Measurements from ENCODE around the gene SCUBE3. TPM values are rescaled to one million over a fixed set of nuclear protein-coding genes. Genes with fewer than 3 reads are reported as not detected.

Gene SCUBE3
- total RNA-seq, 6 donors from 2014 or later, result under 0.01 to 1.2 (median 0.48) TPM

GRCh38 chr6:35216412-35216732 is 2.6 kb downstream of the SCUBE3 start:
- Histone ChIP-seq H3K27me3 (peaks cover 0 to 29% (median 11%) of the 10 kb centered on the region in 4 donors), H3K27ac (no peak overlapping the region), H3K4me3 (no peak overlapping the region), H3K4me1 (peaks cover 16 to 31% (median 20%) of the 10 kb centered on the region in 4 donors), H3K36me3 (no peaks in the 10 kb centered on the region), H3K9me3 (no peaks in the 10 kb centered on the region)
- DNase-seq (no peak), ATAC-seq (ENCODE audit: low FRiP score in 2 of 2) (no peak)
- no peak for TF ChIP-seq EP300 (IDR thresholded peaks at IDR 0.05)
- 83 to 100% methylated on average over 1 of the region's 1 CpG for WGBS, 2 donors

DNA sequence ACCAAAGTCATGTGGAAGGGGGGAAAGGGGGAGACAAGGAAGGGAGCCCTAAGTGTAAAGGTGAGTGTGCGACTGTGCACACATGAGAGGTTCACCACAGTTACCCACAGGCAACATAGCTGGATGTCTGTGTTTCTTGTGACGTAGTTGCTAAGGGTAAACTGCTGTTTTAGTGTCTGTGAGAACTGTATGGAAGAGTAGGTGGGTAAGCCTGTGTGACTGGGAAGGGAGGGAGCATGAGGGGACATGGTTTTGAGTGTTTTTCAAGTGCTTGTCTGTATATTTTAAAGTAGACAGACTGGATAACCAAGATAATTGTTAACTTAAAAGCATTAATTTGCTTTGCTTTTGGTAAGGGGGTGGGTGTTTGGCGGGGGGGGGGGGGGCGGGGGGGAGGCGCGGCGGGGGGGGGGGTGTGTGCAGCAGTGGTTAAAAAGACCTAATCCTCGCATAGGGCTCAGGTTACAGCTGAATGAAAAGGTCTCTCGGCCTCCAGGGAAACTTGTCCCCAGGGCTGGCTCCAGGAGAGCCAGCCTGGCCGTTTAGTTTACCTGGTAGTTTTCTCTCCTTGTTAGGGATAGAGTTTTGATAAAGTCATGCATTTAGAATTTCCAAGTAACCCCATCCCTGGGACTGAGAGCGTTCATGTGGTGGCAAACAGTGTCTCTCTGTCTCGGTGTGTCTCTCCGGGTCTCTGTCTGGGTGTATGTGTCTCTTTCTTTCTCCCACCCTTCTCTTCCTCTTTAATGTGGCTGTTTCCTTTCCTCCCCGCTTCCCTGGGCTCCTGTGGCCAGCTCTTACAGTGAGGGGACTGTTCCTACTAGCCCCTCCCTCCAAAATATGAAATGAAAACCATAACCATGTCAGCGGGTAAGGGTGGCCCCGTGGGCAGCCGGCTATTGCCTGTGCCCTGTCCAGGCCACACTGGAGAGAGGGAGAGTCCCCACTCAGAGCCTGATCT is 3.4 kb downstream of the SCUBE3 start:
- H3K36me3 ChIP-seq, result no peaks in the 10 kb centered on the region
- no peak for DNase-seq
- no peak overlapping the region for H3K27ac ChIP-seq
- no peaks in the 10 kb centered on the region for H3K9me3 ChIP-seq
- peaks cover 0 to 29% (median 11%) of the 10 kb centered on the region in 4 donors for H3K27me3 ChIP-seq
- no peak for ATAC-seq (ENCODE audit: low FRiP score in 2 of 2)
- H3K4me1 ChIP-seq, result peaks cover 16 to 31% (median 20%) of the 10 kb centered on the region in 4 donors
- 47 to 53% methylated on average over 9 to 12 of the region's 17 CpGs for WGBS, 2 donors
- TF ChIP-seq POLR2A (IDR thresholded peaks at IDR 0.05) (no peak), POLR2AphosphoS5 (IDR thresholded peaks at IDR 0.05) (no peak), EP300 (IDR thresholded peaks at IDR 0.05) (no peak)
- TF ChIP-seq, protein P1, sequence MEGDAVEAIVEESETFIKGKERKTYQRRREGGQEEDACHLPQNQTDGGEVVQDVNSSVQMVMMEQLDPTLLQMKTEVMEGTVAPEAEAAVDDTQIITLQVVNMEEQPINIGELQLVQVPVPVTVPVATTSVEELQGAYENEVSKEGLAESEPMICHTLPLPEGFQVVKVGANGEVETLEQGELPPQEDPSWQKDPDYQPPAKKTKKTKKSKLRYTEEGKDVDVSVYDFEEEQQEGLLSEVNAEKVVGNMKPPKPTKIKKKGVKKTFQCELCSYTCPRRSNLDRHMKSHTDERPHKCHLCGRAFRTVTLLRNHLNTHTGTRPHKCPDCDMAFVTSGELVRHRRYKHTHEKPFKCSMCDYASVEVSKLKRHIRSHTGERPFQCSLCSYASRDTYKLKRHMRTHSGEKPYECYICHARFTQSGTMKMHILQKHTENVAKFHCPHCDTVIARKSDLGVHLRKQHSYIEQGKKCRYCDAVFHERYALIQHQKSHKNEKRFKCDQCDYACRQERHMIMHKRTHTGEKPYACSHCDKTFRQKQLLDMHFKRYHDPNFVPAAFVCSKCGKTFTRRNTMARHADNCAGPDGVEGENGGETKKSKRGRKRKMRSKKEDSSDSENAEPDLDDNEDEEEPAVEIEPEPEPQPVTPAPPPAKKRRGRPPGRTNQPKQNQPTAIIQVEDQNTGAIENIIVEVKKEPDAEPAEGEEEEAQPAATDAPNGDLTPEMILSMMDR (IDR thresholded peaks at IDR 0.05), result no peak
- no peak overlapping the region for H3K4me3 ChIP-seq

DNA sequence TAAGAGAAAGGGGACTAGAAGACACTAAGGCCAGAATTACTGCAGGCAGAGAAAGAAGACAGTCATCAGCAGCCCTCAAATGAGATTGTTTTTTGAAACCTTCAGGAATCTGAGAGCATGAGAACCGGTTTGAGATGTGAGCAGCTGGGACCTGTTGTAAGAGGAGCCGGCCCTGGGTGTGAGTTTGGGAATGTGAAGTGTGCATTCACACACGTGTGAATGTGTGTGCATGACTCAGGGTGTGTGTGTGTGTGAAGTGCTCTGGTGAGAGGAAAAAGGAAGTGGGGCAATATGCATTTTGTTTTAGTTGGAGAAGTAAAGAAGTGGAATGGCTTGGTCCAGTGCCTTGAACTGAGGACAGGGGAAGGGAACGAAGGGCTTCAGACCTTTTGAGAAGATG is 4.3 kb downstream of the SCUBE3 start:
- no peaks in the 10 kb centered on the region for H3K9me3 ChIP-seq
- H3K4me1 ChIP-seq, result peaks cover 16 to 30% (median 20%) of the 10 kb centered on the region in 4 donors
- H3K27me3 ChIP-seq, result peaks cover 0 to 29% (median 10%) of the 10 kb centered on the region in 4 donors
- ATAC-seq (ENCODE audit: low FRiP score in 2 of 2), result no peak
- H3K4me3 ChIP-seq, result no peak overlapping the region
- 32 to 44% methylated on average over 4 of the region's 4 CpGs for WGBS, 2 donors
- no peaks in the 10 kb centered on the region for H3K36me3 ChIP-seq
- H3K27ac ChIP-seq, result no peak overlapping the region
- DNase-seq, result no peak
- TF ChIP-seq EP300 (IDR thresholded peaks at IDR 0.05), result no peak
- TF ChIP-seq, protein P1 (IDR thresholded peaks at IDR 0.05), result no peak
- no peak for TF ChIP-seq POLR2A (IDR thresholded peaks at IDR 0.05)
- no peak for TF ChIP-seq POLR2AphosphoS5 (IDR thresholded peaks at IDR 0.05)

GRCh38 chr6:35218456-35218855 is 4.7 kb downstream of the SCUBE3 start:
- Histone ChIP-seq H3K4me3 (no peak overlapping the region), H3K36me3 (no peaks in the 10 kb centered on the region), H3K27me3 (peaks cover 0 to 26% (median 9%) of the 10 kb centered on the region in 4 donors), H3K27ac (no peak overlapping the region), H3K9me3 (no peaks in the 10 kb centered on the region), H3K4me1 (peaks cover 13 to 25% (median 17%) of the 10 kb centered on the region in 4 donors)
- DNase-seq (no peak), ATAC-seq (ENCODE audit: low FRiP score in 2 of 2) (no peak)
- TF ChIP-seq, protein P1 (IDR thresholded peaks at IDR 0.05), result no peak
- TF ChIP-seq EP300 (IDR thresholded peaks at IDR 0.05), result no peak
- no peak for TF ChIP-seq POLR2AphosphoS5 (IDR thresholded peaks at IDR 0.05)
- no peak for TF ChIP-seq POLR2A (IDR thresholded peaks at IDR 0.05)
- 88 to 89% methylated on average over 4 of the region's 4 CpGs for WGBS, 2 donors

GRCh38 chr6:35219683-35220326 is 6.0 kb downstream of the SCUBE3 start:
- TF ChIP-seq POLR2A (IDR thresholded peaks at IDR 0.05), result no peak
- TF ChIP-seq, protein P1 (IDR thresholded peaks at IDR 0.05), result no peak
- no peak for TF ChIP-seq EP300 (IDR thresholded peaks at IDR 0.05)
- TF ChIP-seq POLR2AphosphoS5 (IDR thresholded peaks at IDR 0.05), result no peak
- Histone ChIP-seq H3K27me3 (peaks cover 0 to 14% (median 3%) of the 10 kb centered on the region in 4 donors), H3K27ac (no peak overlapping the region), H3K4me1 (peaks cover 0 to 12% (median 5%) of the 10 kb centered on the region in 4 donors), H3K9me3 (no peaks in the 10 kb centered on the region), H3K4me3 (no peak overlapping the region), H3K36me3 (no peaks in the 10 kb centered on the region)
- DNase-seq (no peak), ATAC-seq (ENCODE audit: low FRiP score in 2 of 2) (no peak)
- 75 to 79% methylated on average over 4 of the region's 4 CpGs for WGBS, 2 donors
